GM13976 (cell line): ENCODE measurements around the gene STBD1.
"Not testable (repeated sequence)": the region's sequence is repeated elsewhere in the genome, so short reads cannot be mapped to it uniquely, and the experiment has no call there.

Experiments
- DNase-seq: peaks from one replicate; pipeline ENCODE4 v3.0.0; 2012; ENCODE audit warnings: low spot score
- CTCF ChIP-seq: IDR thresholded peaks from 2 replicates; pipeline ENCODE4 v1.5.1; 2012; ENCODE audit warnings: borderline replicate concordance, mild to moderate bottlenecking; ENCODE audit not compliant: insufficient read depth; ENCODE audit errors: extremely low read depth, missing control alignments, control extremely low read depth
- in situ Hi-C: fragments of 300-500 bp; cut with MboI; formaldehyde crosslinking; loops from one replicate; pipeline ENCODE4 v1.12.0; 2022; ENCODE audit warnings: low sequenced_read_pairs, mixed read lengths, inconsistent platforms; ENCODE audit not compliant: unreplicated experiment

Gene STBD1

GRCh38 chr4:76339364-76339763 is 32.8 kb downstream of the STBD1 start:
- no peak for DNase-seq
- in situ Hi-C loops, result no loop called here

DNA sequence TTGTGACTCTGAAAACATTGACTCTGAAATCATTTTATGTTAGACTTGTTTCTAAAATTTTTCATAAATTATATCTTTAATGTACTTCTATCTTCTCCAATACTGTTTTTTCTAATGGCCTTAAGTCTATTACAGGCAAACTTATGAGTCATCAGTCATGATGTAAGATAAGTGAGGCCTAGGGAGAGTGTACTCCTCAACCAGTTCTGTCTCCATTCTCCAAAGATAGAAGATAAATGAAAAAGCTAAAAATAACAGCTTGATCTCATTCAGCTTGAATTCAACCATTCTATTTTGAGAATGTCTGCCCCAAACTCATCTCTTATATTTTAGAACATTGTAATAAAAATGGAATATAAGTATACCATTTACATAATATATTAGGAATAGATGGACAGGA is 34.5 kb downstream of the STBD1 start:
- no peak for TF ChIP-seq CTCF
- in situ Hi-C loops, result no loop called here
- no peak for DNase-seq

More at GRCh38 chr4:76339364-76339763, 32.8 kb downstream of the STBD1 start:
- TF ChIP-seq CTCF, result no peak

DNA sequence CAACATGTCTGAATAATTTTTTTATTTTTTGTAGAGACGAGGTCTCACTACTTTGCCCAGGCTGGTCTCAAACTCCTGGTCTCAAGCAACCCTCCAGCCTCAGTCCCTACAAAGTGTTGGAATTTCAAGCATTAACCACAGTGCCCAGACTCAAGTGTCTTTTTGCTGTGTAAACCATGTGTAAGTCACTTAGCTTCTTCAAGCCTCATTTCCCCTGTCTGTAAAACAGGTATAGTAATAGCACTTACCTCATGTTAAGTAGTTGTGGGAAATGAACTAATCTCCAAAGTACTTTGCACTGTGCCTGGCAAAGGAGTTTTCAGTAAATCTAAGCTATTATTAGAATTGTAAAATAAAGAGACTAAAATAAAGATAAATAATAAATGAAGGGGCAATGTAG is 35.7 kb downstream of the STBD1 start:
- no peak for DNase-seq
- in situ Hi-C loops, result no loop called here
- TF ChIP-seq CTCF, result no peak

DNA sequence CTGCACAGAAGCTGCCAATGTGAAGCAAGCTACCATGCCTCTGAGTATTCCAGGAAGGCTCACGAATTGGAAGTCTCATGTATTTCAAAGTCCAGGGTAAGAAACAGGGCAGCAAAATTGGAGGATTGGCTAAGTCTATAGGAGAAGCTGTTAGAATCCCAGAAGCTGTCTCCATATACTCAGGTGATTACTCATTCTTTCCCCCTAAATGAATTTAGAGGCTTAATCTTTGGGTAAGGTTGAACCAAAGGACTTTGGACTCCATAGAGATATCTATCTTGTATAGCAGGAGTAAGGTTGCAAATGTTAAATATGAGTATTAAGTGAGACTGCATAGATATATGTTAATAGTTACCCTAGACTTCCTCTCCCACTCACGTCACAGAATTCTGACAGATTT is 36.3 kb downstream of the STBD1 start:
- DNase-seq, result no peak
- no peak for TF ChIP-seq CTCF
- in situ Hi-C loops, result no loop called here

- in situ Hi-C loops, result loop anchor here (25.0 kb wide), 1 partner anchor 167 kb away; no protein-coding TSS in a partner anchor
Observed at GRCh38 chr4:76354517-76355473, 48.3 kb downstream of the STBD1 start.

DNA sequence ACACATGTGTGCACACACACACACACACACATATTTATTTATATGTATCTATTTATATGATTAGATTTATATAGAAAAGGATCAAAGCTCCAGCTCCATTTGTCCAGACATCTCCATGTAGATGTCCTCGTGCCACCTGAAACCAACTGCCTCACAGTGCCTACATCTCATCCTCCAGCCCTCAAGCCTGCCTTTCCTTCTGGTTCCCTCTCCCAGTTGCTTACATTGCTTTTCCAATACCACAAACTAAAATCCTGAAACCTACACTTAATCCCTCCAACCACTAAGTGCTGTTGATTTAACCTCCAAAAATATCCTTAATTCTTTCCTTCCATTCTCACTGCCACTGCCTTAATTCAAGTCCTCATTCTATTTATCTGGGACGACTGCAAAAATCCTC is 51.4 kb downstream of the STBD1 start:
- in situ Hi-C loops, result loop anchor here (25.0 kb wide), 1 partner anchor 171 kb away; no protein-coding TSS in a partner anchor
- TF ChIP-seq CTCF, result no peak
- no peak for DNase-seq

More at GRCh38 chr4:76354517-76355473, 48.3 kb downstream of the STBD1 start:
- no peak for TF ChIP-seq CTCF
- DNase-seq, result no peak

DNA sequence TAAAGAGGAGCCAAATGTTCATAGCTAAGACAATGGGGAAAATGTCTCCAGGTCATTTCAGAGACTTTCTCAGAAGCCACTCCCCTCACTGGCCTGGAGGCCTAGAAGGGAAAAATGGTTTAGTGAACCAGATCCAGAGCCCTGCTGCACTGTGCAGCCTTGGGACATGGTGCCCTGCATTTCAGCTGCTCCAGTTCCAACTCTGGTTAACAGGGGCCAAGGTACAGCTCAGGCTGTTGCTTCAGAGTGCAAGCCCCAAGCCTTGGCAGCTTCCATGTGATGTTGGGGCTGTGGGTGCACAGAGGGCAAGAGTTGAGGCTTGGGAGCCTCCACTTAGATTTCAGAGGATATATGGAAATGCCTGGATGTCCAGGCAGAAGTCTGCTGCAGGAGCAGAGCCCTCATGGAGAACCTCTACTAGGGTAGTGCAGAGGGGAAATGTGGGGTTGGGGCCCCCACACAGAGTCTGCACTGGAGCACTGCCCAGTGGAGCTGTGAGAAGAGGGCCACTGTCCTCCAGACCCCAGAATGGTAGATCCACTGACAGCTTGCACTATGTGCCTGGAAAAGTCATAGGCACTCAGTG is 53.4 kb downstream of the STBD1 start:
- DNase-seq, result not testable (repeated sequence)
- in situ Hi-C loops, result loop anchor here (25.0 kb wide), 1 partner anchor 173 kb away; no protein-coding TSS in a partner anchor
